RWPE2 (cell line): ENCODE measurements around the gene TMPRSS3.

Source experiments
- ATAC-seq: fragments of 200-7000 bp; cut with Tn5 transposase; 3 replicates; pipeline ENCODE4 v1.9.1; 2021; ENCODE audit warnings: low read depth
- DNase-seq: peaks from one replicate; pipeline ENCODE4 v3.0.0-alpha.2; 2020; ENCODE audit warnings: low spot score
- H3K27ac ChIP-seq: fragments of 450-650 bp; 2 replicates; pipeline ENCODE4 v1.5.1; 2017; ENCODE audit warnings: mild to moderate bottlenecking; ENCODE audit not compliant: poor library complexity, severe bottlenecking
- H3K27me3 ChIP-seq: fragments of 250-450 bp; sonication (Bioruptor Pico); 2 replicates; pipeline ENCODE4 v1.5.1; 2021; ENCODE audit warnings: mild to moderate bottlenecking, moderate library complexity; ENCODE audit not compliant: insufficient read depth, poor library complexity, severe bottlenecking
- H3K36me3 ChIP-seq: fragments of 250-450 bp; sonication (Bioruptor Pico); 2 replicates; pipeline ENCODE4 v1.5.1; 2020; ENCODE audit warnings: low read depth, mild to moderate bottlenecking, moderate library complexity
- H3K4me1 ChIP-seq: fragments of 250-450 bp; sonication (Bioruptor Pico); 2 replicates; pipeline ENCODE4 v1.5.1; 2021; ENCODE audit warnings: mild to moderate bottlenecking, moderate library complexity; ENCODE audit not compliant: insufficient read depth, poor library complexity, severe bottlenecking
- H3K4me3 ChIP-seq: fragments of 250-450 bp; sonication (Bioruptor Pico); 2 replicates; pipeline ENCODE4 v1.5.1; 2021; ENCODE audit warnings: mild to moderate bottlenecking, moderate library complexity; ENCODE audit not compliant: severe bottlenecking
- H3K9me3 ChIP-seq: fragments of 250-450 bp; sonication (Bioruptor Pico); 2 replicates; pipeline ENCODE4 v1.5.1; 2021; ENCODE audit warnings: mild to moderate bottlenecking, moderate library complexity; ENCODE audit not compliant: severe bottlenecking
- CTCF ChIP-seq: fragments of 450-650 bp; IDR thresholded peaks from one replicate; pipeline ENCODE4 v1.5.1; 2017; ENCODE audit warnings: mild to moderate bottlenecking, moderate library complexity; ENCODE audit not compliant: poor library complexity, severe bottlenecking

Gene TMPRSS3

GRCh38 chr21:42403611-42404231 lies 7.9 kb upstream of the TMPRSS3 start, which contains the start of gene UBASH3A:
UBASH3A (plus strand) TSS chr21:42403902; CDS start chr21:42403946, 44 bp downstream.
- H3K36me3 ChIP-seq: no peaks in the 10 kb centered on the region
- no peak for TF ChIP-seq CTCF
- H3K27me3 ChIP-seq: no peaks in the 10 kb centered on the region
- H3K27ac ChIP-seq: no peak within 1 kb of the TSS
- ATAC-seq (no peak), DNase-seq (no peak)
- peaks cover 2% of the 10 kb centered on the region for H3K4me1 ChIP-seq
- H3K4me3 ChIP-seq: no peak within 1 kb of the TSS
- no peaks in the 10 kb centered on the region for H3K9me3 ChIP-seq

GRCh38 chr21:42401820-42402251 lies 6.0 kb upstream of the TMPRSS3 start:
- H3K4me1 ChIP-seq: peaks cover 2% of the 10 kb centered on the region
- TF ChIP-seq CTCF: no peak
- ATAC-seq: no peak

GRCh38 chr21:42401154-42401553 lies 5.3 kb upstream of the TMPRSS3 start:
- Histone ChIP-seq H3K36me3 (no peaks in the 10 kb centered on the region), H3K27ac (no peak overlapping the region), H3K9me3 (no peaks in the 10 kb centered on the region), H3K27me3 (no peaks in the 10 kb centered on the region), H3K4me1 (peaks cover 4% of the 10 kb centered on the region), H3K4me3 (no peak overlapping the region)
- DNase-seq (no peak), ATAC-seq (no peak)
- no peak for TF ChIP-seq CTCF

More at GRCh38 chr21:42401820-42402251, 6.0 kb upstream of the TMPRSS3 start:
- H3K9me3 ChIP-seq: no peaks in the 10 kb centered on the region
- H3K27ac ChIP-seq: no peak overlapping the region
- H3K27me3 ChIP-seq: no peaks in the 10 kb centered on the region
- no peak for DNase-seq
- no peaks in the 10 kb centered on the region for H3K36me3 ChIP-seq
- no peak overlapping the region for H3K4me3 ChIP-seq

- Histone ChIP-seq H3K4me3 (no peak overlapping the region), H3K27me3 (no peaks in the 10 kb centered on the region), H3K36me3 (no peaks in the 10 kb centered on the region), H3K27ac (no peak overlapping the region), H3K9me3 (no peaks in the 10 kb centered on the region), H3K4me1 (peaks cover 10% of the 10 kb centered on the region)
- no peak for ATAC-seq
- DNase-seq: no peak
- no peak for TF ChIP-seq CTCF
These were observed 4.7 kb upstream of the TMPRSS3 start for GRCh38 chr21:42400525-42400924.

- ATAC-seq (no peak), DNase-seq (no peak)
- Histone ChIP-seq H3K4me1 (peaks cover 10% of the 10 kb centered on the region), H3K4me3 (no peak overlapping the region), H3K36me3 (no peaks in the 10 kb centered on the region), H3K27ac (no peak overlapping the region), H3K27me3 (no peaks in the 10 kb centered on the region), H3K9me3 (no peaks in the 10 kb centered on the region)
- no peak for TF ChIP-seq CTCF
These were observed 2.7 kb upstream of the TMPRSS3 start for GRCh38 chr21:42398436-42399028.
